GM19099 (cell line): ENCODE results near the gene AMMECR1L.

Experiments
- POLR2A ChIP-seq: IDR thresholded peaks from 3 replicates; pipeline ENCODE4 v1.6.1; 2011; ENCODE audit warnings: low read depth; ENCODE audit not compliant: insufficient read length; ENCODE audit errors: extremely low read depth

Gene AMMECR1L

GRCh38 chr2:127859712-127860085 is 26.1 kb downstream of the AMMECR1L start:
- no peak for TF ChIP-seq POLR2A

- TF ChIP-seq POLR2A, result no peak
Measured at GRCh38 chr2:127857265-127857808, 28.4 kb downstream of the AMMECR1L start.

GRCh38 chr2:127853671-127854070 is 32.1 kb downstream of the AMMECR1L start:
- no peak for TF ChIP-seq POLR2A

- no peak for TF ChIP-seq POLR2A
Measured at GRCh38 chr2:127852388-127852787, 33.4 kb downstream of the AMMECR1L start.

- TF ChIP-seq POLR2A, result no peak
Measured at GRCh38 chr2:127847931-127848330, 37.8 kb downstream of the AMMECR1L start.

GRCh38 chr2:127844973-127845372 is 40.8 kb downstream of the AMMECR1L start:
- no peak for TF ChIP-seq POLR2A

- no peak for TF ChIP-seq POLR2A
Measured at GRCh38 chr2:127843677-127844076, 42.1 kb downstream of the AMMECR1L start.

GRCh38 chr2:127841466-127842178 is 44.1 kb downstream of the AMMECR1L start:
- TF ChIP-seq POLR2A, result no peak

GRCh38 chr2:127840893-127841292 is 44.9 kb downstream of the AMMECR1L start:
- no peak for TF ChIP-seq POLR2A

- no peak for TF ChIP-seq POLR2A
Measured at GRCh38 chr2:127834951-127835350, 50.8 kb downstream of the AMMECR1L start.

GRCh38 chr2:127829845-127830246 is 55.9 kb downstream of the AMMECR1L start:
- TF ChIP-seq POLR2A, result no peak

- TF ChIP-seq POLR2A, result no peak
Measured at GRCh38 chr2:127826047-127826446, 59.7 kb downstream of the AMMECR1L start.

GRCh38 chr2:127820080-127820668 is 65.6 kb downstream of the AMMECR1L start:
- no peak for TF ChIP-seq POLR2A

- TF ChIP-seq POLR2A, result no peak
Measured at GRCh38 chr2:127818794-127819425, 66.8 kb downstream of the AMMECR1L start.

GRCh38 chr2:127818241-127818640 is 67.5 kb downstream of the AMMECR1L start:
- TF ChIP-seq POLR2A, result no peak

- no peak for TF ChIP-seq POLR2A
Measured at GRCh38 chr2:127814677-127815076, 71.1 kb downstream of the AMMECR1L start.
